Measurements from ENCODE around the gene NDUFA13.
A peak's percentile ranks its signal among the peaks of the same experiment; 100 is the strongest.

Gene NDUFA13

DNA sequence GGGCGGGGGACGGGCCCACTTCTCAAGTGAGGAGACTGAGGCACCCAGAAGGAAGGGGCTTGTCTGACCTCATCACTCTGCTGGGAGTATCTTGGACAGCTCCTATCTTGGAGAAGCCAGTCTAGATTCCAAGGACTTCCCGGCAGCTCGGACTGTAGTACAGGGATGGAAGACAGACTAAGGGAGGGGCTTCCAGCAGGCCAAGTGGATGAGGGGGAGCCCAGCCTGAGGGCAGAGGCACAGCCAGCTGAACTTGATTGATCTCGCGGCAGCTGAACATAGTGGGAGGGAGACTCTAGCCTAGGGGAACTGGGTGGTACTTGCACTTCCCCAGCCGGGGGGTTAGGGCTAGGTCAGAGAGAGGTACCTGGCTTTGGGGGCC, 22.8 kb downstream of the NDUFA13 start:
- H3K4me3 ChIP-seq (ENCODE audit: low read depth in 1 of 2, low read length in 2 of 2), result no peak overlapping the region
- no peak overlapping the region for H3K27ac ChIP-seq (ENCODE audit: low read length)
- H3K9me3 ChIP-seq (ENCODE audit: control insufficient read depth in 1 of 2, low read length in 2 of 2), result no peaks in the 10 kb centered on the region
- peaks cover 25% of the 10 kb centered on the region for H3K27me3 ChIP-seq (ENCODE audit: low read depth, low read length)
- H3K36me3 ChIP-seq (ENCODE audit: control insufficient read depth in 1 of 2, insufficient read depth in 2 of 2, low read length in 2 of 2), result peaks cover 0 to 3% of the 10 kb centered on the region in 2 donors
- peaks cover 5 to 41% of the 10 kb centered on the region in 2 donors for H3K4me1 ChIP-seq (ENCODE audit: control insufficient read depth in 1 of 2, insufficient read depth in 2 of 2, low read length in 2 of 2)

DNA sequence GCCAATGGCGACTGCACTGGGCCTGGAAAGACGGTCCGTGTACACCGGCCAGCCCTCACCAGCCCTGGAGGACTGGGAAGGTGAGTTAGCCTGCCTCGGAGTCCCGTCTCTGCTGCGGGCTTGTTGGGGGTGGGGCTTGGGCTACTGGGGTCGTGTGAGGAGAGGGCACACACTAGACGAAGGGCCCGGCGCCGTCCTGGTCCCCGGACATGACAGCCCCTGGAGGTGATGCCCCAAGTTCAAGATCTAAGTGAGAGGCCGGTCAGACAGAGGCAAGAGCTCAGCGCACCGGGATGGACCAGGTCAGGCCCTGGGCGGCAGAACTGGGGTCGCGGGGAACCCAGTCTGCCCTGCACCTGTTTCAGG, 23.7 kb downstream of the NDUFA13 start:
- H3K27me3 ChIP-seq (ENCODE audit: low read depth, low read length), result peaks cover 25% of the 10 kb centered on the region
- H3K36me3 ChIP-seq (ENCODE audit: control insufficient read depth in 1 of 2, insufficient read depth in 2 of 2, low read length in 2 of 2), result peaks cover 0 to 3% of the 10 kb centered on the region in 2 donors
- H3K9me3 ChIP-seq (ENCODE audit: control insufficient read depth in 1 of 2, low read length in 2 of 2), result no peaks in the 10 kb centered on the region
- H3K27ac ChIP-seq (ENCODE audit: low read length), result no peak overlapping the region
- H3K4me1 ChIP-seq (ENCODE audit: control insufficient read depth in 1 of 2, insufficient read depth in 2 of 2, low read length in 2 of 2), result peaks cover 5 to 41% of the 10 kb centered on the region in 2 donors
- no peak overlapping the region for H3K4me3 ChIP-seq (ENCODE audit: low read depth in 1 of 2, low read length in 2 of 2)

DNA sequence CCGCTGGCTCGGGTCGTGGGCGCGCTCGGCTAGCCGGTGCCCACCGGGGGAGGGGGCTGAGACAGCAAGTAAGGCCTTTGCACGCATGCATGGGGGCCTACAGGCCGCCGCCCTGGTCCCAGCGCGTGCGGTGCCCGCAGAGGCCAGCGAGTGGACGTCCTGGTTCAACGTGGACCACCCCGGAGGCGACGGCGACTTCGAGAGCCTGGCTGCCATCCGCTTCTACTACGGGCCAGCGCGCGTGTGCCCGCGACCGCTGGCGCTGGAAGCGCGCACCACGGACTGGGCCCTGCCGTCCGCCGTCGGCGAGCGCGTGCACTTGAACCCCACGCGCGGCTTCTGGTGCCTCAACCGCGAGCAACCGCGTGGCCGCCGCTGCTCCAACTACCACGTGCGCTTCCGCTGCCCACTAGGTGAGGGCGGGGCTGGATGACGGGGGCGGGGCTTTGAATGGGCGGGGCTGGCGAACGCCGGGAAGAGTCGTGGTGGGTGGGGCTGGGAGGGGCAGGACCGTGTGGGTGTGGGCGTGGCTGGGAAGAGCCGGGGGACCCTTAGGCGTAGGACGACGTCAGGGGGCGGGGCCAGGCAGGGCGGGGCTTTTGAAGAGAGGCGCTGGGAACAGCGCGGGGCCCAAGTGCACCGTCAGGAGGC, 24.2 kb downstream of the NDUFA13 start:
- Histone ChIP-seq H3K9me3 (ENCODE audit: control insufficient read depth in 1 of 2, low read length in 2 of 2) (no peaks in the 10 kb centered on the region), H3K27ac (ENCODE audit: low read length) (no peak overlapping the region), H3K27me3 (ENCODE audit: low read depth, low read length) (peaks cover 25% of the 10 kb centered on the region), H3K4me1 (ENCODE audit: control insufficient read depth in 1 of 2, insufficient read depth in 2 of 2, low read length in 2 of 2) (peaks cover 5 to 41% of the 10 kb centered on the region in 2 donors), H3K36me3 (ENCODE audit: control insufficient read depth in 1 of 2, insufficient read depth in 2 of 2, low read length in 2 of 2) (peaks cover 0 to 3% of the 10 kb centered on the region in 2 donors), H3K4me3 (ENCODE audit: low read depth in 1 of 2, low read length in 2 of 2) (peak overlapping the region in 1 of 2 donors; percentile 42)

- Histone ChIP-seq H3K4me3 (ENCODE audit: low read depth in 1 of 2, low read length in 2 of 2) (peak overlapping the region in 1 of 2 donors; percentile 42), H3K4me1 (ENCODE audit: control insufficient read depth in 1 of 2, insufficient read depth in 2 of 2, low read length in 2 of 2) (peaks cover 5 to 41% of the 10 kb centered on the region in 2 donors), H3K36me3 (ENCODE audit: control insufficient read depth in 1 of 2, insufficient read depth in 2 of 2, low read length in 2 of 2) (no peaks in the 10 kb centered on the region), H3K27me3 (ENCODE audit: low read depth, low read length) (peaks cover 25% of the 10 kb centered on the region), H3K27ac (ENCODE audit: low read length) (no peak overlapping the region), H3K9me3 (ENCODE audit: control insufficient read depth in 1 of 2, low read length in 2 of 2) (no peaks in the 10 kb centered on the region)
Measured at GRCh38 chr19:19540715-19541515, 24.9 kb downstream of the NDUFA13 start.

- Histone ChIP-seq H3K27ac (ENCODE audit: low read length) (no peak overlapping the region), H3K36me3 (ENCODE audit: control insufficient read depth in 1 of 2, insufficient read depth in 2 of 2, low read length in 2 of 2) (no peaks in the 10 kb centered on the region), H3K4me1 (ENCODE audit: control insufficient read depth in 1 of 2, insufficient read depth in 2 of 2, low read length in 2 of 2) (peaks cover 5 to 41% of the 10 kb centered on the region in 2 donors), H3K4me3 (ENCODE audit: low read depth in 1 of 2, low read length in 2 of 2) (peak overlapping the region in 1 of 2 donors; percentile 42), H3K9me3 (ENCODE audit: control insufficient read depth in 1 of 2, low read length in 2 of 2) (no peaks in the 10 kb centered on the region), H3K27me3 (ENCODE audit: low read depth, low read length) (peaks cover 25% of the 10 kb centered on the region)
Measured at GRCh38 chr19:19541616-19542015, 25.6 kb downstream of the NDUFA13 start.

DNA sequence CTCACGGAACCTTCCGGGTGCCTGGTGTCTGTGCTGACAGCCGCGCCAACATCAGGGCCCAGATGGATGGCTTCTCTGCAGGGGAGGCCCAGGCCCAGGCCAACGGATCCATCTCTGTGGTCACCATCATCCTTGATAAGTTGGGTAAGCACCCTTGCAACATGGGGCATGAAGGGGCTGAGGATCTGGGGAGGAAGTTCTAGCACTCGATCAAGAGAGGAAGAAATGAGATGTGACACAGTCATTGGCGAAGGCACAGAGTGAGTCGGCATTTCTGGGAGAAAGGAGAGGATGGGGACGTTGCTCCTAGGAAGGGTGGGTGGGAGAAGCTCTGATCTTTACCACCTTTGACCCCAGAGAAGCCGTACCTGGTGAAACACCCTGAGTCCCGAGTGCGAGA, 26.5 kb downstream of the NDUFA13 start:
- H3K27me3 ChIP-seq (ENCODE audit: low read depth, low read length), result peaks cover 25% of the 10 kb centered on the region

DNA sequence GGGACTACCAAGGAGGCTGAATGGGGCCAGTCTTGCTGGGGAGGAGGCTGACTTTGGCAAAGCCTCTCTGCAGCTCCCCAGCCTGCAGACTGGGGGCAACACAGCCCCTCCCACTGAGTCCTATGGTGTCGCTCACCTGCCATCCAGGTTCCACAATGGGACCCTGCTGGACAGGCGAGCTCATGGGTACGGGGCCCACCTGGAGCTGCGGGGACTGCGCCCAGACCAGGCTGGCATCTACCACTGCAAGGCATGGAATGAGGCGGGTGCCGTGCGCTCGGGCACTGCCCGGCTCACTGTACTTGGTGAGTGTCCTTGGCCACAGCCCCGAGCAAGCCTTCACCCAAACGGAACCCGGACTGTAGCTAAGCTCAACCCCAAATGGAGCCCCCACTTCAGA, 27.1 kb downstream of the NDUFA13 start:
- Histone ChIP-seq H3K4me1 (ENCODE audit: control insufficient read depth in 1 of 2, insufficient read depth in 2 of 2, low read length in 2 of 2) (peaks cover 5 to 31% of the 10 kb centered on the region in 2 donors), H3K9me3 (ENCODE audit: control insufficient read depth in 1 of 2, low read length in 2 of 2) (no peaks in the 10 kb centered on the region), H3K27ac (ENCODE audit: low read length) (no peak overlapping the region), H3K27me3 (ENCODE audit: low read depth, low read length) (peaks cover 21% of the 10 kb centered on the region), H3K36me3 (ENCODE audit: control insufficient read depth in 1 of 2, insufficient read depth in 2 of 2, low read length in 2 of 2) (no peaks in the 10 kb centered on the region), H3K4me3 (ENCODE audit: low read depth in 1 of 2, low read length in 2 of 2) (no peak overlapping the region)

More for the DNA sequence above, 26.5 kb downstream of the NDUFA13 start:
- Histone ChIP-seq H3K36me3 (ENCODE audit: control insufficient read depth in 1 of 2, insufficient read depth in 2 of 2, low read length in 2 of 2) (no peaks in the 10 kb centered on the region), H3K27ac (ENCODE audit: low read length) (no peak overlapping the region), H3K4me1 (ENCODE audit: control insufficient read depth in 1 of 2, insufficient read depth in 2 of 2, low read length in 2 of 2) (peaks cover 5 to 37% of the 10 kb centered on the region in 2 donors), H3K4me3 (ENCODE audit: low read depth in 1 of 2, low read length in 2 of 2) (no peak overlapping the region), H3K9me3 (ENCODE audit: control insufficient read depth in 1 of 2, low read length in 2 of 2) (no peaks in the 10 kb centered on the region)

- H3K27ac ChIP-seq (ENCODE audit: low read length), result no peak overlapping the region
- H3K27me3 ChIP-seq (ENCODE audit: low read depth, low read length), result peaks cover 16% of the 10 kb centered on the region
- H3K36me3 ChIP-seq (ENCODE audit: control insufficient read depth in 1 of 2, insufficient read depth in 2 of 2, low read length in 2 of 2), result no peaks in the 10 kb centered on the region
Measured at GRCh38 chr19:19543640-19544039, 27.6 kb downstream of the NDUFA13 start.

GRCh38 chr19:19544257-19544953, 28.4 kb downstream of the NDUFA13 start:
- no peak overlapping the region for H3K4me3 ChIP-seq (ENCODE audit: low read depth in 1 of 2, low read length in 2 of 2)
- H3K4me1 ChIP-seq (ENCODE audit: control insufficient read depth in 1 of 2, insufficient read depth in 2 of 2, low read length in 2 of 2), result peaks cover 0 to 21% of the 10 kb centered on the region in 2 donors
- peaks cover 12% of the 10 kb centered on the region for H3K27me3 ChIP-seq (ENCODE audit: low read depth, low read length)
- no peaks in the 10 kb centered on the region for H3K36me3 ChIP-seq (ENCODE audit: control insufficient read depth in 1 of 2, insufficient read depth in 2 of 2, low read length in 2 of 2)
- no peaks in the 10 kb centered on the region for H3K9me3 ChIP-seq (ENCODE audit: control insufficient read depth in 1 of 2, low read length in 2 of 2)
- H3K27ac ChIP-seq (ENCODE audit: low read length), result no peak overlapping the region

More at GRCh38 chr19:19543640-19544039, 27.6 kb downstream of the NDUFA13 start:
- peaks cover 3 to 25% of the 10 kb centered on the region in 2 donors for H3K4me1 ChIP-seq (ENCODE audit: control insufficient read depth in 1 of 2, insufficient read depth in 2 of 2, low read length in 2 of 2)
- H3K9me3 ChIP-seq (ENCODE audit: control insufficient read depth in 1 of 2, low read length in 2 of 2), result no peaks in the 10 kb centered on the region
- no peak overlapping the region for H3K4me3 ChIP-seq (ENCODE audit: low read depth in 1 of 2, low read length in 2 of 2)

DNA sequence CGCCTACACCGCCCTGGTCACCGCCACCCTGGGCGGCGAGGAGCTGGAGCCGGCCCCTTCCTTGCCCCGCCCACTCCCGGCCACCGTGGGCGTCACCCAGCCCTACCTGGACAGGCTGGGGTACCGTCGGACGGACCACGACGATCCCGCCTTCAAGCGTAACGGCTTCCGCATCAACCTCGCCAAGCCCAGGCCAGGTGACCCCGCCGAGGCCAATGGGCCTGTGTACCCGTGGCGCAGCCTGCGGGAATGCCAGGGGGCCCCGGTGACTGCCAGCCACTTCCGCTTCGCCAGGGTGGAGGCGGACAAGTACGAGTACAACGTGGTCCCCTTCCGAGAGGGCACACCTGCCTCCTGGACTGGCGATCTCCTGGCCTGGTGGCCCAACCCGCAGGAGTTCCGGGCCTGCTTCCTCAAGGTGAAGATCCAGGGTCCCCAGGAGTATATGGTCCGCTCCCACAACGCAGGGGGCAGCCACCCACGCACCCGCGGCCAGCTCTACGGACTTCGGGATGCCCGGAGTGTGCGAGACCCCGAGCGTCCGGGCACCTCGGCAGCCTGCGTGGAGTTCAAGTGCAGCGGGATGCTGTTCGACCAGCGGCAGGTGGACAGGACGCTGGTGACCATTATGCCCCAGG, 29.0 kb downstream of the NDUFA13 start:
- Histone ChIP-seq H3K27me3 (ENCODE audit: low read depth, low read length) (peaks cover 12% of the 10 kb centered on the region), H3K4me1 (ENCODE audit: control insufficient read depth in 1 of 2, insufficient read depth in 2 of 2, low read length in 2 of 2) (peaks cover 0 to 16% of the 10 kb centered on the region in 2 donors), H3K9me3 (ENCODE audit: control insufficient read depth in 1 of 2, low read length in 2 of 2) (no peaks in the 10 kb centered on the region), H3K4me3 (ENCODE audit: low read depth in 1 of 2, low read length in 2 of 2) (no peak overlapping the region), H3K36me3 (ENCODE audit: control insufficient read depth in 1 of 2, insufficient read depth in 2 of 2, low read length in 2 of 2) (no peaks in the 10 kb centered on the region), H3K27ac (ENCODE audit: low read length) (no peak overlapping the region)

DNA sequence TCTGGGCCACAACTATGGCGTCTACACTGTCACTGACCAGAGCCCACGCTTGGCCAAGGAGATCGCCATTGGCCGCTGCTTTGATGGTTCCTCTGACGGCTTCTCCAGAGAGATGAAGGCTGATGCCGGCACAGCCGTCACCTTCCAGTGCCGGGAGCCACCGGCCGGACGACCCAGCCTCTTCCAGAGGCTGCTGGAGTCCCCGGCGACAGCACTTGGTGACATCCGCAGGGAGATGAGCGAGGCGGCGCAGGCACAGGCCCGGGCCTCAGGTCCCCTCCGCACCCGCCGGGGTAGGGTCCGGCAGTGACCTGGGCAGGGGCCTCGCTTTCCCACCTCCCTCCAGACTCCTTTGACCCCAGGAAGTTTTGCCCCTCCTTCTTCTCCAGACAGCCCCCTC, 29.7 kb downstream of the NDUFA13 start:
- H3K27ac ChIP-seq (ENCODE audit: low read length), result no peak overlapping the region
- H3K27me3 ChIP-seq (ENCODE audit: low read depth, low read length), result peaks cover 10% of the 10 kb centered on the region
- H3K9me3 ChIP-seq (ENCODE audit: control insufficient read depth in 1 of 2, low read length in 2 of 2), result no peaks in the 10 kb centered on the region
- no peak overlapping the region for H3K4me3 ChIP-seq (ENCODE audit: low read depth in 1 of 2, low read length in 2 of 2)
- H3K4me1 ChIP-seq (ENCODE audit: control insufficient read depth in 1 of 2, insufficient read depth in 2 of 2, low read length in 2 of 2), result peaks cover 0 to 12% of the 10 kb centered on the region in 2 donors
- H3K36me3 ChIP-seq (ENCODE audit: control insufficient read depth in 1 of 2, insufficient read depth in 2 of 2, low read length in 2 of 2), result no peaks in the 10 kb centered on the region

All from muscle layer of duodenum (tissue), 2 donors.